Measurements from ENCODE around the gene ABCF3. TPM values are rescaled to one million over a fixed set of nuclear protein-coding genes. Genes with fewer than 3 reads are reported as not detected.
A peak's percentile ranks its signal among the peaks of the same experiment; 100 is the strongest.

The ABCF3 gene
- total and polyA plus RNA-seq, 2 of the 13 experiments (the other 11 are each of a cell fraction or from before 2014, with no cell fraction given): 38.8 to 46.5 TPM

- TF ChIP-seq ZNF646 (CRISPR knock-in tag; IDR thresholded peaks at IDR 0.05): no peak
- peak; percentile 59; the same call in 1 of the 2 replicates for TF ChIP-seq ZSCAN31 (CRISPR knock-in tag; IDR thresholded peaks at IDR 0.05; ENCODE audit: low read depth)
- peak; percentile 71 for TF ChIP-seq ZNF772 (CRISPR knock-in tag; IDR thresholded peaks at IDR 0.05)
- TF ChIP-seq AKAP8 (CRISPR knock-in tag; IDR thresholded peaks at IDR 0.05): peak; percentile 94
- TF ChIP-seq SRF (IDR thresholded peaks at IDR 0.05; ENCODE audit: low read depth, low read length): peak; percentile 23; the same call in 1 of the 2 replicates
- TF ChIP-seq MXD4 (CRISPR knock-in tag; IDR thresholded peaks at IDR 0.05): peak; percentile 80
- peak; percentile 42; the same call in 1 of the 2 replicates for TF ChIP-seq USF2 (IDR thresholded peaks at IDR 0.05; ENCODE audit: low read depth, low read length)
- TF ChIP-seq USF2 (CRISPR knock-in tag; IDR thresholded peaks at IDR 0.05; ENCODE audit: borderline replicate concordance): peak; percentile 67; the same call in 1 of the 2 replicates
- TF ChIP-seq ZNF335 (CRISPR knock-in tag; IDR thresholded peaks at IDR 0.05): peak; percentile 84; the same call in 1 of the 2 replicates
- no peak for TF ChIP-seq ZSCAN12 (CRISPR knock-in tag; IDR thresholded peaks at IDR 0.05)
- TF ChIP-seq ZNF451 (CRISPR knock-in tag; IDR thresholded peaks at IDR 0.05): peak; percentile 64; the same call in 1 of the 2 replicates
- TF ChIP-seq, protein P1, sequence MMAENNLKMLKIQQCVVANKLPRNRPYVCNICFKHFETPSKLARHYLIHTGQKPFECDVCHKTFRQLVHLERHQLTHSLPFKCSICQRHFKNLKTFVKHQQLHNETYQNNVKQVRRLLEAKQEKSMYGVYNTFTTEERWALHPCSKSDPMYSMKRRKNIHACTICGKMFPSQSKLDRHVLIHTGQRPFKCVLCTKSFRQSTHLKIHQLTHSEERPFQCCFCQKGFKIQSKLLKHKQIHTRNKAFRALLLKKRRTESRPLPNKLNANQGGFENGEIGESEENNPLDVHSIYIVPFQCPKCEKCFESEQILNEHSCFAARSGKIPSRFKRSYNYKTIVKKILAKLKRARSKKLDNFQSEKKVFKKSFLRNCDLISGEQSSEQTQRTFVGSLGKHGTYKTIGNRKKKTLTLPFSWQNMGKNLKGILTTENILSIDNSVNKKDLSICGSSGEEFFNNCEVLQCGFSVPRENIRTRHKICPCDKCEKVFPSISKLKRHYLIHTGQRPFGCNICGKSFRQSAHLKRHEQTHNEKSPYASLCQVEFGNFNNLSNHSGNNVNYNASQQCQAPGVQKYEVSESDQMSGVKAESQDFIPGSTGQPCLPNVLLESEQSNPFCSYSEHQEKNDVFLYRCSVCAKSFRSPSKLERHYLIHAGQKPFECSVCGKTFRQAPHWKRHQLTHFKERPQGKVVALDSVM (CRISPR knock-in tag; IDR thresholded peaks at IDR 0.05): 0 out of 2 replicates have a peak, but pooled peaks have one; percentile 40
- TF ChIP-seq ZMYM2 (CRISPR knock-in tag; IDR thresholded peaks at IDR 0.05): peak; percentile 55; the same call in 1 of the 2 replicates
- TF ChIP-seq, protein P2, sequence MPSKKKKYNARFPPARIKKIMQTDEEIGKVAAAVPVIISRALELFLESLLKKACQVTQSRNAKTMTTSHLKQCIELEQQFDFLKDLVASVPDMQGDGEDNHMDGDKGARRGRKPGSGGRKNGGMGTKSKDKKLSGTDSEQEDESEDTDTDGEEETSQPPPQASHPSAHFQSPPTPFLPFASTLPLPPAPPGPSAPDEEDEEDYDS (CRISPR knock-in tag; IDR thresholded peaks at IDR 0.05): peak; percentile 51
- no peak for TF ChIP-seq ZNF274 (CRISPR knock-in tag; IDR thresholded peaks at IDR 0.05)
- peak; percentile 94 for TF ChIP-seq POLR2G (IDR thresholded peaks at IDR 0.05; ENCODE audit: low read depth, low read length)
- peak; percentile 57; the same call in 1 of the 2 replicates for TF ChIP-seq ERF (CRISPR knock-in tag; IDR thresholded peaks at IDR 0.05)
Observed at GRCh38 chr3:184185461-184186183, 377 bp upstream of the ABCF3 start (continued).

All from HepG2 (cell line).